HepG2 (cell line): Measurements from ENCODE around the gene PXYLP1. TPM values are rescaled to one million over a fixed set of nuclear protein-coding genes. Genes with fewer than 3 reads are reported as not detected.

ENCODE experiments used
- FOXP4 ChIP-seq: sonication (generic); formaldehyde crosslinking; IDR thresholded peaks from 2 replicates; pipeline ENCODE4 v1.4.0; 2020; ENCODE audit warnings: missing genetic modification reagents
- HBP1 ChIP-seq: IDR thresholded peaks from 2 replicates; pipeline ENCODE4 v1.6.1; 2016; ENCODE audit warnings: low read depth, control low read depth
- MTF1 ChIP-seq: sonication (generic); formaldehyde crosslinking; IDR thresholded peaks from 2 replicates; pipeline ENCODE4 v1.5.0; 2020; ENCODE audit warnings: missing genetic modification reagents
- POLR2G ChIP-seq: fragments of 200-400 bp; formaldehyde crosslinking; IDR thresholded peaks from 2 replicates; pipeline ENCODE4 v1.6.1; 2018; ENCODE audit warnings: mild to moderate bottlenecking, low read depth, low read length, moderate library complexity
- PPARG ChIP-seq: conservative IDR thresholded peaks from 2 replicates; pipeline ENCODE4 v1.6.1; 2016; ENCODE audit warnings: missing biosample characterization, missing genetic modification reagents
- THAP11 ChIP-seq: IDR thresholded peaks from 2 replicates; pipeline ENCODE4 v1.6.1; 2016; ENCODE audit warnings: missing biosample characterization, missing genetic modification reagents
- ZBTB40 ChIP-seq, 2 experiments: fragments of 450-650 bp in 1 of 2; sonication (generic) in 1 of 2; formaldehyde crosslinking in 1 of 2; IDR thresholded peaks; 2 replicates each; pipeline versions ENCODE4 v1.6.1 to v1.8.0; 2016 to 2022; ENCODE audit warnings: antibody characterized with exemption in 1 of 2, mild to moderate bottlenecking in 1 of 2, missing genetic modification reagents in 1 of 2
- ZBTB43 ChIP-seq: sonication (generic); formaldehyde crosslinking; conservative IDR thresholded peaks from 2 replicates; pipeline ENCODE4 v1.4.0; 2020; ENCODE audit warnings: missing genetic modification reagents
- ZMYM2 ChIP-seq: sonication (generic); formaldehyde crosslinking; IDR thresholded peaks from 2 replicates; pipeline ENCODE4 v1.8.0; 2022; ENCODE audit warnings: mild to moderate bottlenecking, missing genetic modification reagents
- ZMYM4 ChIP-seq: sonication (generic); formaldehyde crosslinking; IDR thresholded peaks from 2 replicates; pipeline ENCODE4 v1.8.1; 2023; ENCODE audit warnings: mild to moderate bottlenecking, missing genetic modification reagents
- ZNF10 ChIP-seq: sonication (generic); formaldehyde crosslinking; IDR thresholded peaks from 2 replicates; pipeline ENCODE4 v1.4.0; 2020; ENCODE audit warnings: mild to moderate bottlenecking, low read depth, missing genetic modification reagents, borderline replicate concordance
- ZNF280B ChIP-seq: sonication (generic); formaldehyde crosslinking; IDR thresholded peaks from 2 replicates; pipeline ENCODE4 v1.5.0; 2020; ENCODE audit warnings: missing genetic modification reagents, mild to moderate bottlenecking, borderline replicate concordance
- ZSCAN29 ChIP-seq: sonication (generic); formaldehyde crosslinking; conservative IDR thresholded peaks from 2 replicates; pipeline ENCODE4 v1.4.0; 2020; ENCODE audit warnings: mild to moderate bottlenecking, missing genetic modification reagents
- polyA plus RNA-seq, 8 experiments: library from polyadenylated mRNA; depleted of rRNA in 3 of 8; stranded (reverse) in 7 of 8; unstranded in 1 of 8; fragments of >200 nt; fragmentation: Illumina TruSeq in 4 of 8; extraction: Trizol in 4 of 8; gene quantifications; 2 replicates each; pipeline versions ENCODE4 v1.2.1 to v1.2.3, GENCODE V29; 2011 to 2016; ENCODE audit warnings: low read depth in 4 of 8, missing spikeins in 1 of 8, mixed read lengths in 1 of 8; ENCODE audit not compliant: insufficient read depth in 1 of 8
- total RNA-seq, 5 experiments: library from RNA; depleted of rRNA; stranded (reverse); fragments of >200 nt; fragmentation: Illumina TruSeq; extraction: Trizol; gene quantifications; 2 replicates each; pipeline ENCODE4 v1.2.3, GENCODE V29; 2016; ENCODE audit warnings: low read depth in 1 of 5

PXYLP1 gene
- total and polyA plus RNA-seq, 2 of the 13 experiments (the other 11 are each of a cell fraction or from before 2014, with no cell fraction given) = 4.9 to 8.1 TPM

- TF ChIP-seq ZBTB40 (IDR thresholded peaks at IDR 0.05) (no peak), ZBTB40 (CRISPR knock-in tag; IDR thresholded peaks at IDR 0.05) (0 out of 2 replicates have a peak, but pooled peaks have one; percentile 24), POLR2G (no peak), ZSCAN29 (CRISPR knock-in tag) (0 out of 2 replicates have a peak, but pooled peaks have one; percentile 60), PPARG (peak; percentile 79), FOXP4 (CRISPR knock-in tag) (peak; percentile 50; the same call in 1 of the 2 replicates), ZBTB43 (CRISPR knock-in tag) (peak; percentile 66), ZMYM2 (CRISPR knock-in tag) (peak; percentile 50; the same call in 1 of the 2 replicates), HBP1 (CRISPR knock-in tag) (no peak), ZMYM4 (CRISPR knock-in tag) (peak; percentile 78), THAP11 (peak; percentile 39; the same call in 1 of the 2 replicates), MTF1 (CRISPR knock-in tag) (no peak), ZNF10 (CRISPR knock-in tag) (no peak), ZNF280B (CRISPR knock-in tag) (0 out of 2 replicates have a peak, but pooled peaks have one; percentile 37)
Measured at GRCh38 chr3:141235661-141236171, 4.1 kb downstream of the PXYLP1 start (continued).
